OCI-LY1 (cell line): Measurements from ENCODE around the gene CCL4.

Source experiments
- CTCF ChIP-seq: fragments of 200-600 bp; sonication (generic), shearing (Covaris generic); IDR thresholded peaks from 2 replicates; pipeline ENCODE4 v1.5.1; 2017; ENCODE audit warnings: mild to moderate bottlenecking, antibody characterized with exemption, low read length, moderate library complexity, mixed read lengths
- EZH2 ChIP-seq: fragments of 200-600 bp; sonication (generic), shearing (Covaris generic); IDR thresholded peaks from 2 replicates; pipeline ENCODE4 v1.8.0; 2017; ENCODE audit warnings: borderline replicate concordance, mixed run types, mild to moderate bottlenecking, antibody characterized with exemption, low read length, moderate library complexity, mixed read lengths

GRCh38 chr17:36089339-36089865 lies 14.2 kb upstream of the CCL4 start:
- TF ChIP-seq CTCF (no peak), EZH2 (no peak)
